Activated naive CD4-positive, alpha-beta T cell treated with Interleukin-2 at 50 U/mL for 16 hours (primary cell): ENCODE results near the gene NREP.
"Not testable (repeated sequence)": the region's sequence is repeated elsewhere in the genome, so short reads cannot be mapped to it uniquely, and the experiment has no call there.

Experiments
- DNase-seq: peaks from one replicate; pipeline ENCODE4 v3.0.0-alpha.2; 2020

NREP gene

DNA sequence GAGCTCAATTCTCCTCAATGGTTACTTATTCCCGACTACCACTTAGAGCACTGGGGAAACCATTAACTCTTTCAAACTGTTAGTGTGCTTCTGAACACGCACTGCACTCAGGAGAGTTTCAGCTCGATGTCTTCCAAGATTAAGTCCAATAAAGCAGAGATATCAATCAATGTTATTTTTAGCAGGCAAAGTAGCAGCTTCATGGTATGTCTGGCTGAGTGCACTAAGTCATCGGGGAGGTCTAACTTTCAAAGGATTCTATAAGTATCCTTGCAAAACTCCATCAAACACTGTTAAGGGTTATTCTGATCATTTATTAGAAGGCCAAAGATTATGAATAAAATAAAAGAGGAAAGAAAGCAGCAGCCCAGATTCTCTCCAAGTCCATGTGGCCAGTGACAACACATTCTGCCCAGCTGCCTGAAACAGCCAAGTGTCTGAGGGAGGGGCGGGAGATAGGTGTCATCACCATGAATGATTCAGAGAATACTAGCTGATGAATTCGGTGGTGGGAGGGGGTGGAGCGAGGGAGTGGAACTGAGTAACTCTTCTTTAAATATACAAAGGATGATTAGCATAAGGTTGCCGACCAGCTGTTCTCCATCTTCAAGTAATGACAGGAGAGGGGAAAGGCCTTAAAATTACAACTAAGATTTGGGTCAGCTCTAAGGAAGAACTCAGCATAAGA lies 21.3 kb downstream of the NREP start:
- DNase-seq = peak; percentile 7

- no peak for DNase-seq
Measured at GRCh38 chr5:111734597-111734996, 22.4 kb downstream of the NREP start.

DNA sequence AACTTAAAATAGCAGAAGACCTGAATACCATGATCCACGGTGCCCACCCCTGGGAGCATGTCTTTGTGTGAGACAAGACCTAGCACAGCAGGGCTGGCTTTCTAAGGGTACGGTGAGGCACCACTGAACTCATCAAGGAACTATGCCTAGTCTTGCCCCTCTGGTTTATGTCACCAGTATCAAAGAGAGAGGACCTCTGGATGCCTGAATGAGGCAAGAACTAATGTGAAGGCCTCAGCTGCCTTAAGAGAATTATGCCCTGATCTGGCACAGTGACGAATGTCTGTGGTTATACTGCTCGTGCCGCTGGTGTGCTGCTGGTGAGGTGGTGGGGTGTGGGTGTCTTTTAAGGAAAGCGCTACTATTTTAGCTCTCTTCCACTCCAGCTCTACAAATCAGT lies 23.0 kb downstream of the NREP start:
- no peak for DNase-seq

DNA sequence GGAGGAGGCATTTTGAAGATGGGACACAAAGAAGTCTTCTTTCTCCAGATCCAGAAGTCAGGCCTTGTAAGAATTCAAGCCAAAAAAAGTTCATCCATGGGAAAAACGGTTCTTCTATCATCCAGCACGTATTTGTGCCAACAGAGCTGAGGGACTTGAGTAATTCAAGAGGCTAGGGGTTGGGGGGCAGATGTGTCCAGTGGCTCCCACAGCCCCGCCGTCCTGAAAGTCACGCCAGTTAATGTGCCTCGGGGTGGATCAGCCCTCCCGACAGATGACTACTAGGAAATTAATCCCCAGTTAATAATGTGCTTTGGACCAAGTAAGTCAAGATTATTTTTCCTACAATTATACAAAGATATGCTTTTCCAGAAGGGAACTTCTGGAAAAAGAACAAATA lies 23.4 kb downstream of the NREP start:
- DNase-seq = no peak

DNA sequence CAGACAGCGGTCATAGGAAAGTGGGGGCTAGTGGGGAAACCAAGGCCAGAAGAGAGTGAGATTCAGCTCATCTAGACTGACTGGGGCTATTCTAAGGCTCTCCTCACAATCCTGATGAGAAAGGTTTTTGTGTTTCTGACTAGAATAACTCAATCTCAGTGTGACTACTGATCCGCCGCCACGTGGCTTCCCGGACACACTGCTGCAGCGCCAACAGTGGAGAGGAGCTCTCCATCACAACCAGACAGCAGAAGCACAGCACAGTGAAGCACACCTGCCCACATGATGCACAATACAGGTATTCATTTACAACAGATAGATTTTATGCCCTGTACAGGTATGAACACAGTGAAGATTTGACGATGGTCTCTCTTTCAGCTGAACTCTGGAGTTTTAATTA lies 25.4 kb downstream of the NREP start:
- no peak for DNase-seq

DNA sequence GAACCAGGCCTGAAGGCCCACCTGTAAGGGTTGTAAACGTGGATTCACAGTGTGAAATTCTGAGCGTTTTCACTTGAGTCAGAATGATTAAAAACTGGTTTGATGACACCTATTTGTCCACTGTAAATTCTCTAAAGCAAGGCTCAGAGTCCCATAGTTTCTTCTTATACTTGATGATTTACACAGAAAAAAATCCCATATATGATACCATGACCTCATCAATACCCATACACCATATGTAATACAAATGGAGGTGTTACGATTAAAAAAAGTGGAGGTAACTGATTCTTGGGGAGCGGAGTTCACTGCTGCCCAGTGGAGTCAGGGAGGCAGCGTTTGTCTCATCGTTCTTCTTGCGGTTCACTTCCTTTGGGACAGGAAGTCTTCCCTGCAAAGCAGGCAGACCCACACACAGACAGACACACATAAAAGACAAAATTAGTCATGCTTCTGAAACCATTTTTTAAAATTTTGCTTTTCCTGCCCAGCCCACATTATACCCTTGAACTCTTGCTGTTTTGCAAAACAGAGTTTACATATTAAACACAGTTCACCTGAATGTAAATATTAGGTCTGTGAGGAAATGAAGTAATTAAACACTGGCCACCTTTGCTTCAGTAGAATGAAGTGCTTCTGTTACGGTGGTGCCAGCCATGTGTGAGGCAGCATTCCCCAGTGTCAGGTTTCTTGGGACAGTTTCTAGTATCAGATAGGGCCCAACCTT lies 26.2 kb downstream of the NREP start:
- DNase-seq = no peak

DNA sequence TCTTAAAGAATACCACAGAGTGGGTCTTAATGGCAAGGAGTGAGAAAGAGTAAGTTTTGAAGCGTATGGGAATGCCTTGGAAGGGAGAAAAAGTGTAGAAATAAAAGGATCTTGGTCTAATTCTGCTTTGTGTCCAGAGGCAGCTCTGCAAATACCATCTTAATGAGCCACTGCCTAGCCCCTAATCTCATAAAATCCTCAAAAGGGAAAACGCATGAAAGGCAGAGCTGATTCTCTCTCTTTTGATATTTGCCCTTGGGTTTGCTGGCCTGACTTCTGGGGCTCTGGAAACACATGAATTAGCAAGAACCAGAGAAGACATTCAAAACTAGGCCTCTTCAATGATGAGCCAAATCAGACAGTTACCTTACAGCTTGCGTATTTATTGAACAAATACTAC lies 28.1 kb downstream of the NREP start:
- no peak for DNase-seq

DNA sequence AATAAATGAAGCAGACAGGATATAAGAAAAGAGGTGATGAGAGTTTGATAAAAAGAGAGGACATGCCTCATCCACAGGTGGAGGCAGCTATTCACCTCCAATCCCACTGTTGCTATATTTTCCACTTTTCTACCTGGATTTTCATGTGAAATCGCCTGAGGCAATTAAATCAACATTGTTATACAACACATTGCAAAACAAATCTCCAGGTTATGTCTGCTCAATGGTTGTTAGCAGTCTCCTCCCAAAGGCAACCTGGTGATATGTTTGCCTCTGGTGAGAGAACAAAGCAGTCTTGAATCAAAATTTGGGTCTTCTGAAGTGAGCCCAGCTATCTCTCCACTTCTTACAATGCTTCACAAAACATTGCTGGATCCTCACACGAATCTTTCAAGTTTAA lies 30.0 kb downstream of the NREP start:
- DNase-seq = no peak

GRCh38 chr5:111722140-111722539 lies 34.9 kb downstream of the NREP start:
- DNase-seq = no peak

GRCh38 chr5:111720333-111720890 lies 36.6 kb downstream of the NREP start:
- DNase-seq = no peak

DNA sequence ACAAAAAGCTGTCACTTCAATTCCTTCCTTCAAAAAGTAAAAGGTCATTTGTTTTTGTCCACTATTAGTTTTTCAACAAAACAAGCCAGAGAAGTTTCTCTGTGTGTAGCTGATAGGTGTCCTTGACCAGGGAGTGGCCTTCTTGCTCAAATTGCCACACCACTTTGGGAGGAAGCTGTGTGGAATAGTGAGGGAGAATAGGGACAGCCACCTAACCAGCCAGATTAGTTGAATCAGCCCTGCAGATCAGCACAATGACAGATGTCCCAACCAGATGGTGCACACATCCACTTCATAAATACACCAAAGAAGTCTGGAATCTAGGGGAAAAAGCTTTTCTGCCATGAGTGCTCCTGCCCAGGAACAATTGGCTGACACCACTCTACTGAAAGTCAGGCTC lies 37.2 kb downstream of the NREP start:
- no peak for DNase-seq

GRCh38 chr5:111716789-111717188 lies 40.2 kb downstream of the NREP start:
- not testable (repeated sequence) for DNase-seq

DNA sequence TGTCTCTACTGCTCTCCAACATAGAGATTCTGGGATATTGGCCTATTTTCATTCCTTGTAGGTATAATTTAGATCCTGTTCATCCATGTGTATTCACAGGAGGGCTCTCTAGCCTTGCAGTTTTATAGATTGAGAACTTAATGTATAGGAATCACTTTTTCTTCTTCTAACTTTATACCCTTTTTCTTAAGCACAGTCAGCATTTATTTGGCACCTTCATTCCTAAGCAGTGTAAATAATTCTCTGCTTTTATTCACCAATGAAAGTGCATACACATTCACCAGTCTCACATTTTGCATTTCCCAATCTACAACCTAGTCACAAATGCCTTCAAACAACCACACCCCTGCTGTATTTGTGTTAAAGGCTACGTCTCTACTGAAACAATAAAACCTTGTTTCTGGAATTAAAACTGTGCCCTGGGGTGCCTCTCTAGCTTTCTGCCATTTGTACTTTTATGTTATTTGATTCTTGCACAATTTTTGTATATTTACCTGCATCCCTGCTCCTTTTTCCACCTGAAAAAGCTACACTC lies 49.3 kb downstream of the NREP start:
- no peak for DNase-seq

DNA sequence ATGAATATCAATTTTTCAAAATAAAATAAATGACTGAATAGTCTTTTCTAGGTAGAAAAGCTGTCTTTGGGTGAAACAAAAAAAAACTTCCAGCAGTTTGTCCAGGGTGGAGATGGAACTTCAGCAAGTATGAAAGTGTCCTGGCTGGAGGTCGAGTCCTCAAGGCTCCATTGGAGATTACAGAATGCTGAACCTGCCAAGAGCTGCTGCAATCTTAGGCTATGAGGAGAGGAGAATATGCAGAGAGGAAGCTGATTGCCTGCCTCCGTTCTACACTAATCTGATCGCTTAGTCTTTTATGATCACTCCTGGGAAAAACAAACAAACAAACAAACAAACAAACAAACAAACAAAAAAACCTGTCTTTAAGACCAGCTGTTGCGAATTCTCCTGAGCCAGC lies 50.6 kb downstream of the NREP start:
- no peak for DNase-seq

DNA sequence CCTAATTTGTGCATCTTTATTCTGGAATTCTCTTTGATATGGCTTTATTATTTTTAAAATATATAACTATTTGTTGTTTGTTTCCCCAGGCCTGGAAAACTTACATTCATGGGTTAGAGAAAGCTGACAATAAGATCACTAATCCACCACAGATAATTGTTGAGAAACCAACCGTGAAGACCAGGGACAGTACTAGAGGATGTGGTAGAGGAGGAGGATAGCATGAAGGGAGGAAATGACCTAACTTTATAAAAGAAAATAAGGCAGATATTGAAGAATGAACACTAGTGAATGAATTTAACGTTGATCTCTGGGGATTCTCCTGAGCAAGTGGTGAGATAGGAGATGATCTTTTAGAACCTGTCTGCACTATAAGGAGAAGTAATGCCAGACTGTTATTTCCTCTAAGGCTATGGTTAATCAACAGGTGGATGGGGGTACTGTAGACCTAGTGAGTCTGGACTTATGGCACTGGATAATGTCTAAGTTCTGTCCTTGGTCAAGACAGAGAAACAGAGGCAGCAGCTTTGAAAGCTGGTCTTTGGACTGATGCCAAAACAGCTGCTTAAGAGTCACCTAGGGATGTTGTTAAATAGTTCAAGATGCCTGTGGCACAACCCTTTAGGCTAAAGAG lies 52.4 kb downstream of the NREP start:
- no peak for DNase-seq

- DNase-seq = no peak
Measured at GRCh38 chr5:111703662-111704061, 53.3 kb downstream of the NREP start.

- DNase-seq = no peak
Measured at GRCh38 chr5:111699976-111700375, 57.0 kb downstream of the NREP start.

GRCh38 chr5:111699324-111699723 lies 57.7 kb downstream of the NREP start:
- no peak for DNase-seq

DNA sequence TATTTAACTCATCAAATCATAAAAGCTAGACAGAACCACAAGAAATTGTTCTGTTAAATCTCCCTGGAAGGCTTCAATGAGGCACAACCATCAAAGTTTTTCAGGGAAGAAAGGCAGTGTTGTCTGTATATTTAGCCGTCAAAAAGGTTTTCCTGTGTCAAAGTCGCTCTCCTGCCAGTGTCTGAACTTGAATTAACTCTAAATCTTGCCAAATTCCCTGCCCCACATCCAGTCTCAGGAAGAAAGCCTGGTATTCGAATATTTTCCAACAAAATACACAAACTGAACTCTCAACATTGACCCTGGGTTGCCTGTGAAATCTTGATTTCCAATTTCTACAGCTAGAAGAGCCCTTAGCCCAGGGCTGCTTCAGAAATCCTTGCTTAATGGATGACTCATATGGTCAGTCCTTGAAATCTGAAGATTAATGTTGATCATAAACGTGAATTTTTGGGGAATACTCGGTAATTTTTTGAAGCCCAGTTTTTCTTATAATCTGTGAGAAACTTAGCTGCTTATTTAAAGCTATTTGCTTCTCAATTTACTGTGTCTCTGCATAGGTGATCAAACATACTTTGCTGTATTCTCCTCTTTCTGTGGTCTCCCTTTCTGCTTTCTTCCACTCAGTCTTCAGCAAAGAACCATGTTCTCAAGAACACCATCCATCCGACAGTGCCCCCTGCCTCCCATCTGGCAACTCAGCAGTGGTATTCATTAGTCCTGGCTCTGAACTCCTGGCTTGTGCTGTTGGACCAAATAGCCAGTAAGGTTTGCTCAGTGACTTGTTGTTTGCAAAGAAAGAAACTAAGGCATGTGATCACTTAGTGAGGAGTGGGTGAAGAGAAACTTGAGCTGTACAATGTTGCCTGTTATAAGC lies 58.9 kb downstream of the NREP start:
- DNase-seq = no peak

DNA sequence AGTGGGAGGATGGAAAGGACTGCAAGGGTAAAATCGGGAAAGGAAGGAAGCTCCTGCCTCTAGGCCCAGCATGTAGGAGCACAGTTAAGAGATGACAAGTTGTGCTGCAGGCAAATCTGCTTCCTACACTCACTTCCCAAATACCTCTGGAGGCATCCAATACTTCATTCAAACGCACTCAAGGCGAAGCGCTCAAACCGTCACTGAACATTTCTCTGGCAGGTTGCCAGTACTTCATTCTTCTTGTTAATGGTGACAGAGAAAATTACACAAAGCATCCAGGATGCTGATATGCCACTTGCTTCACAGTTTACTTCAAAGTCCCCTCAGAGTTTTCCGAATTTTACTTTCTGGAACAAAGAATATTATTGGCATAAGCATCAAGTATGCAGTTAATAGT lies 59.8 kb downstream of the NREP start:
- no peak for DNase-seq

DNA sequence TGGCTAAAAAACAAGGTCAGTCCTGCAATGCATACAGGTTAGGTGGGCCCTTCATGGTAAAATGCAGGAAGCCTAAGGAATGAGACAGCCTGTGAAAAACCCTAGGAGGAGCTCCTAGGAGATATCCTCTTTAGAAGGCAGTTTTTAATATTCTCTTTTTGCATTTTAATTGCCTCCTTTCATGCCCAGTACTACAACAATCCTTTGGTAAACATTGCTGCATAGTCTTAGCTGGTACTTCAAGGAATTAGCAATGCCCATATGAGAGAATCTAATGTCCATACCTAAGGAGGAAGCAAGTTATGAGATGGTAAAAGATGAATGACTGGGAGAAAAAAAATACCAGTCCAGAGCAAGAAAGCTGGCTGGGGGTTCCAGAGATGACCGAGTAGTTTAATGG lies 61.0 kb downstream of the NREP start:
- DNase-seq = no peak

DNA sequence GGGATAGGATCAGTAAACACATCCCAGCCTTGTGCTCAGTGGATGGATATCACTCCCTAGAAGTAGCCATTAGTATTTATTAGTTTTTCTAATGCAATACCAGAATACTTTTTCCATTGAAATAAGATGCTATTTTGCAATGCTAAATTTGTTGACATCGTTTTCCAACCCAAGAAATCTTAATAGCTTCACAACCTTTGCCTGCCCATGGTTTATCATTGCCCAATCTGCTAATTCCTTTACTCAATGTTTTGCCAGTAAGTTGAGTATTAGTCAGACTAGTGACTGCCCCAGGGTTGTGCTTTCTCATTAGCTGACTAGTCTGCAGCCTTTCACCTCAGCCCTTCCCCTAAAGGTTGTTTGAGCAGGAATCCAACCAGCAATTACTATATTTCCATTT lies 62.9 kb downstream of the NREP start:
- DNase-seq = no peak

DNA sequence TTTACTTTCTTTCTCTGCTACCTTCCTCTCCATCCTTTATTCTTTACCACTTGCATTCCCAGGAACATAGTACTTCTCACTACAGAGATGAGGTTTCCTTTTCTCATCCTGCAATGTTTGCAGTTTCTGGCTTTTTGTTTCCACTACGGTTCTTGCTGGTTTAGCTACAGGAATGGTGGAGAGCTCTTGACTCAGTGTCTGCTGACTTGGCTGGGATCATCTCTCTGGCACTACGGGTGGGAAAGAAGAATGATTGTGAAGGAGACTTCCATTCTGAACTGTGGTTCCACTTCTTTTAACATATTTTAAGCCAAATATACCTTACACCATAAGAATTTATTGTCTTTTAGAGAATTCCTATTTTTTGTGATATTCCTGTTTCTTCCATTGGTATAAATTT lies 65.1 kb downstream of the NREP start:
- DNase-seq = no peak
